Neural crest cell (in vitro differentiated cells): ENCODE measurements around the gene IGSF10. TPM values are rescaled to one million over a fixed set of nuclear protein-coding genes. Genes with fewer than 3 reads are reported as not detected.
"Not testable (repeated sequence)": the region's sequence is repeated elsewhere in the genome, so short reads cannot be mapped to it uniquely, and the experiment has no call there.

Experiments used
- DNase-seq: peaks from one replicate; pipeline ENCODE4 v3.0.0; 2021; ENCODE audit warnings: low read depth, mixed read lengths, low spot score
- H3K27ac Mint-ChIP-seq: one replicate; pipeline ENCODE4 v1.8.0; 2021; ENCODE audit warnings: mild to moderate bottlenecking, mixed read lengths; ENCODE audit not compliant: unreplicated experiment
- H3K27me3 Mint-ChIP-seq: 2 replicates; pipeline ENCODE4 v1.8.0; 2021; ENCODE audit warnings: low read depth, mild to moderate bottlenecking, mixed read lengths
- H3K36me3 Mint-ChIP-seq: 2 replicates; pipeline ENCODE4 v1.8.0; 2021; ENCODE audit warnings: low read depth, mild to moderate bottlenecking, mixed read lengths
- H3K4me1 Mint-ChIP-seq: 2 replicates; pipeline ENCODE4 v1.8.0; 2021; ENCODE audit warnings: mixed read lengths
- H3K4me3 Mint-ChIP-seq: one replicate; pipeline ENCODE4 v1.8.0; 2021; ENCODE audit warnings: mild to moderate bottlenecking, mixed read lengths
- H3K9me3 Mint-ChIP-seq: 2 replicates; pipeline ENCODE4 v1.8.0; 2021; ENCODE audit warnings: mixed read lengths
- total RNA-seq: library from RNA; stranded (reverse); gene quantifications from 2 replicates; pipeline ENCODE4 v1.2.1, GENCODE V29; 2021
- TF ChIP-seq, protein P1 (sequence below): fragments of 200-600 bp; sonication (generic); conservative IDR thresholded peaks from 2 replicates; pipeline ENCODE4 v1.5.0; 2021; ENCODE audit warnings: antibody characterized with exemption, mild to moderate bottlenecking

Gene IGSF10
- total RNA-seq, 1 donor from 2014 or later, result not detected

DNA sequence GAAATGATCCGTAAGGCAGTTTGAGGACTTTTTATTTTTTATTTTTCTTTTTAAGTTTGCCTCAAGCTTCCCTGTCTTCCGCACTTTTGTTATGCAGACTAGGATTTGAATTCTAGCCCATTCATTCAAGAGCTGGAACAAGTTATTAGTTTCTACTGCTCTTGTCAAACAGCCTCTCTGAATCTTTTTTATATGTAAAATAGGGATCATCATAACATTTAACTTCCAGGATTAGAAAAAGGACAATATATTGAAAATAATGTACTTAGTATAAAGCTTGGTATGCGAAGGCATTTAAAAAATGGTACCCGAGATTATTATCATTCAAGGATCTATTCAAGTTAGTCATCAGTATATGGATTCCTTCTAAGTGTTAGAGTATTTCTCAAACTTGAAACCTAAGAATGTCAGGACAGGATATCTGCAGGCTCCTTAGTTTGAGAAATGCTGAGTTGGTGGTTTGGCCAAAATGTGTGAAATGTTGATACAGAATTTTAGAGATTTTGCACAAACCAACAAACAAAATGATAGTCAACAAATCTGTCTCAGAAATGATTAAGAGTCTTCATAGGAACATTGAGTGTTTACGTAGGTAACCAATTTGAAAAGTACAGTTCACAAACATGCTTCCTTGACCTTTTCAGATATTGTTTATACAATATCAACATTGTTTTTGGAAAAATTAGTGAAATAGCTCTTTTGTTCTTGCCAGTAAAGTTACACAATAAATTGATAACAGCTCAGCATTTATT is 40.5 kb upstream of the IGSF10 start:
- Mint-ChIP-seq H3K9me3 (no peaks in the 10 kb centered on the region), H3K27ac (no peak overlapping the region), H3K4me3 (no peak overlapping the region), H3K36me3 (no peaks in the 10 kb centered on the region), H3K4me1 (no peaks in the 10 kb centered on the region), H3K27me3 (no peaks in the 10 kb centered on the region)
- TF ChIP-seq, protein P1, sequence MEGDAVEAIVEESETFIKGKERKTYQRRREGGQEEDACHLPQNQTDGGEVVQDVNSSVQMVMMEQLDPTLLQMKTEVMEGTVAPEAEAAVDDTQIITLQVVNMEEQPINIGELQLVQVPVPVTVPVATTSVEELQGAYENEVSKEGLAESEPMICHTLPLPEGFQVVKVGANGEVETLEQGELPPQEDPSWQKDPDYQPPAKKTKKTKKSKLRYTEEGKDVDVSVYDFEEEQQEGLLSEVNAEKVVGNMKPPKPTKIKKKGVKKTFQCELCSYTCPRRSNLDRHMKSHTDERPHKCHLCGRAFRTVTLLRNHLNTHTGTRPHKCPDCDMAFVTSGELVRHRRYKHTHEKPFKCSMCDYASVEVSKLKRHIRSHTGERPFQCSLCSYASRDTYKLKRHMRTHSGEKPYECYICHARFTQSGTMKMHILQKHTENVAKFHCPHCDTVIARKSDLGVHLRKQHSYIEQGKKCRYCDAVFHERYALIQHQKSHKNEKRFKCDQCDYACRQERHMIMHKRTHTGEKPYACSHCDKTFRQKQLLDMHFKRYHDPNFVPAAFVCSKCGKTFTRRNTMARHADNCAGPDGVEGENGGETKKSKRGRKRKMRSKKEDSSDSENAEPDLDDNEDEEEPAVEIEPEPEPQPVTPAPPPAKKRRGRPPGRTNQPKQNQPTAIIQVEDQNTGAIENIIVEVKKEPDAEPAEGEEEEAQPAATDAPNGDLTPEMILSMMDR, result no peak
- no peak for DNase-seq

DNA sequence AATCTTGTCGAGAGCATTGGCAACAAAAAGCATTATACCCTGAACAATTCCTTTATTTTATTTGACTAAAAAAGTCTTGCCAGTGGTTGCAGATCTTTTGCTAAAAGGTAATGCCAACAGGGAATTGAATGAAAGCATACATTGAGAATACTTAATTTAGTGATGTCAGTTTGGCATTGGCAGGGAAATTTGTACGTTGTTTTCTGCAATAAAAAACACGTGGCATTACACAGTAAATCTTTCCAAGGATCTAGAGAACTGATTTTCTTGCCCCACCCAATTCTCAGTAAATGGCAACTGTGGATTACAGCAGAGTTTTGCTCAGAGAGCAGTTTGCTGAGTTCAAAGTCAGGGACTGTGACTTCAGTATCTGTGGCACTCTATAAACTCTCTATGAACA is 38.3 kb upstream of the IGSF10 start:
- H3K4me3 Mint-ChIP-seq, result no peak overlapping the region
- H3K36me3 Mint-ChIP-seq, result no peaks in the 10 kb centered on the region
- H3K27ac Mint-ChIP-seq, result no peak overlapping the region
- no peaks in the 10 kb centered on the region for H3K27me3 Mint-ChIP-seq
- DNase-seq, result no peak
- H3K9me3 Mint-ChIP-seq, result no peaks in the 10 kb centered on the region
- no peaks in the 10 kb centered on the region for H3K4me1 Mint-ChIP-seq
- TF ChIP-seq, protein P1, result no peak

GRCh38 chr3:151491525-151491924 is 30.7 kb upstream of the IGSF10 start:
- Mint-ChIP-seq H3K27ac (no peak overlapping the region), H3K36me3 (no peaks in the 10 kb centered on the region), H3K4me1 (no peaks in the 10 kb centered on the region), H3K27me3 (no peaks in the 10 kb centered on the region), H3K9me3 (peaks cover 4% of the 10 kb centered on the region), H3K4me3 (no peak overlapping the region)
- DNase-seq, result no peak
- TF ChIP-seq, protein P1, result no peak

DNA sequence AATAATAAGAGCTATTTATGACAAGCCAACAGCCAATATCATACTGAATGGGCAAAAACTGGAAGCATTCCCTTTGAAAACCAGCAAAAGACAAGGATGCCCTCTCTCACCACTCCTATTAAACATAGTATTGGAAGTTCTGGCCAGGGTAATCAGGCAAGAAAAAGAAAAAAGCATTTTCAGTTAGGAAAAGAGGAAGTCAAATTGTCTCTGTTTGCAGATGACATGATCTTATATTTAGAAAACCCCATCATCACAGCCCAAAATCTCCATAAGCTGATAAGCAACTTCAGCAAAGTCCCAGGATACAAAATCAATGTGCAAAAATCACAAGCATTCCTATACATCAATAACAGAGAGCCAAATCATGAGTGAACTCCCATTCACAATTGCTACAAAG is 27.0 kb upstream of the IGSF10 start:
- not testable (repeated sequence) for H3K4me3 Mint-ChIP-seq, H3K4me1 Mint-ChIP-seq, DNase-seq, H3K36me3 Mint-ChIP-seq, H3K9me3 Mint-ChIP-seq, H3K27ac Mint-ChIP-seq, H3K27me3 Mint-ChIP-seq

DNA sequence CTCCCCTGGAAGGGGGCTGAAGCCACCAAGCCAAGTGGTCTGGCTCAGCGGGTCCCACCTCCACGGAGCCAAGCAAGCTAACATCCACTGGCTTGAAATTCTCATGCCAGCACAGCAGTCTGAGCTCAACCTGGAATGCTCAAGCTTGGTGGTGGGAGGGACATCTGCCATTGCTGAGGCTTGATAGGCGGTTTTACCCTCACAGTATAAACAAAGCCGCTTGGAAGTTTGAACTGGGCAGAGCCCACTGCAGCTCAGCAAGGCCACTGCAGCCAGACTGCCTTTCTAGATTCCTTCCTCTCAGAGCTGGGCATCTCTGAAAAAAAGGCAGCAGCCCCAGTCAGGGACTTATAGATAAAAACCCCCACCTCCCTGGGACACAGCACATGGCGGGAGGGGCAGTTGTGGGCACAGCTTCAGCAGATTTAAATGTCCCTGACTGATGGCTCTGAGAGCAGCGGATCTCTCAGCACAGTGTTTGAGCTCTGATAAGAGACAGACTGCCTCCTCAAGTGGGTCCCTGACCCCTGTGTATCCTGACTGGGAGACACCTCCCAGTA is 23.2 kb upstream of the IGSF10 start:
- DNase-seq, result no peak

DNA sequence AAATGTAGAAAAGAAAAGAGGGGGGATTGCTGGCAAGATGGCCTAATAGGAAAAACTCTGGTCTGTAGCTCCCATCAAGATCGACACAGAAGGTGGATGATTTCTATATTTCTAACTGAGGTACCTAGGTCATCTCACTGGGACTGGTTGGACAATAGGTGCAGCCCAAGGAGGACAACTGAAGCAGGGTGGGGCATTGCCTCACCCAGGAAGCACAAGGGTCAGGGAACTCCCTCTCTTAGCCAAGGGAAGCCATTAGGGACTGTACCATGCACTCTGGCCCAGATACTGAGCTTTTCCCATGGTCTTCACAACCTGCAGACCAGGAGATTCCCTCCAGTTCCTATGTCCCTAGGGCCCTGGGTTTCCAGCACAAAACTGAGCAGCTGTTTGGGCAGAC is 22.6 kb upstream of the IGSF10 start:
- Mint-ChIP-seq H3K36me3 (peaks cover 4% of the 10 kb centered on the region), H3K4me3 (no peak overlapping the region), H3K27ac (no peak overlapping the region), H3K4me1 (no peaks in the 10 kb centered on the region), H3K27me3 (no peaks in the 10 kb centered on the region), H3K9me3 (peaks cover 4% of the 10 kb centered on the region)
- DNase-seq, result no peak
- TF ChIP-seq, protein P1, result no peak

More for the DNA sequence above, 23.2 kb upstream of the IGSF10 start:
- Mint-ChIP-seq H3K9me3 (peaks cover 4% of the 10 kb centered on the region), H3K4me3 (no peak overlapping the region), H3K36me3 (peaks cover 4% of the 10 kb centered on the region), H3K27me3 (no peaks in the 10 kb centered on the region), H3K4me1 (no peaks in the 10 kb centered on the region), H3K27ac (no peak overlapping the region)
- TF ChIP-seq, protein P1, result no peak
